GM18511 (cell line): Measurements from ENCODE around the gene CAPN3.

Experiments
- ATAC-seq: cut with Tn5 transposase; IDR thresholded peaks from one replicate; pipeline ENCODE4 v1.9.1; 2021; ENCODE audit warnings: mild to moderate bottlenecking, moderate library complexity; ENCODE audit not compliant: unreplicated experiment

CAPN3 gene

GRCh38 chr15:42449770-42450424 is 90.6 kb downstream of the CAPN3 start:
- no peak for ATAC-seq

- no peak for ATAC-seq
Observed at GRCh38 chr15:42450425-42450790, 91.1 kb downstream of the CAPN3 start.

GRCh38 chr15:42453826-42454225 is 94.5 kb downstream of the CAPN3 start:
- ATAC-seq, result no peak

GRCh38 chr15:42456531-42456930 is 97.2 kb downstream of the CAPN3 start:
- no peak for ATAC-seq

GRCh38 chr15:42456971-42457370 is 97.7 kb downstream of the CAPN3 start:
- ATAC-seq, result no peak

- ATAC-seq, result peak; percentile 64
Observed at GRCh38 chr15:42457445-42458442, 98.4 kb downstream of the CAPN3 start.

- ATAC-seq, result no peak
Observed at GRCh38 chr15:42461261-42461660, 102.0 kb downstream of the CAPN3 start.
